Spleen (tissue), 11 donors: ENCODE results near the gene EPS8L3. TPM values are rescaled to one million over a fixed set of nuclear protein-coding genes. Genes with fewer than 3 reads are reported as not detected.

ENCODE experiments used
- DNase-seq: peaks from one replicate; pipeline ENCODE4 v3.0.0-alpha.2; 2020
- H3K27ac ChIP-seq, 8 donors: fragments of 200-600 bp; sonication (generic) in 7 of 8; 1 replicate in 4 of 8; 2 replicates in 4 of 8; pipeline versions ENCODE4 v1.5.0 to v1.8.0; 2016 to 2021; ENCODE audit warnings: inconsistent platforms in 4 of 8, mild to moderate bottlenecking in 4 of 8, moderate library complexity in 1 of 8
- H3K27me3 ChIP-seq, 7 donors: fragments of 200-600 bp; sonication (generic) in 6 of 7; replicated peaks in 1 of 7; 1 replicate in 4 of 7; 2 replicates in 3 of 7; pipeline versions ENCODE4 v1.5.0 to v1.8.0; 2016 to 2021; ENCODE audit warnings: inconsistent platforms in 3 of 7, mild to moderate bottlenecking in 1 of 7
- H3K36me3 ChIP-seq, 6 donors: fragments of 200-600 bp; sonication (generic) in 5 of 6; 1 replicate in 4 of 6; 2 replicates in 2 of 6; pipeline versions ENCODE4 v1.5.0 to v1.8.0; 2016 to 2021; ENCODE audit warnings: inconsistent platforms in 2 of 6
- H3K4me1 ChIP-seq, 6 donors: fragments of 200-600 bp; sonication (generic) in 5 of 6; 1 replicate in 3 of 6; 2 replicates in 3 of 6; pipeline versions ENCODE4 v1.5.0 to v1.8.0; 2016 to 2021; ENCODE audit warnings: inconsistent platforms in 3 of 6
- H3K4me3 ChIP-seq, 8 donors: fragments of 200-600 bp; sonication (generic) in 7 of 8; 1 replicate in 4 of 8; 2 replicates in 4 of 8; pipeline versions ENCODE4 v1.5.0 to v1.8.0; 2016 to 2021; ENCODE audit warnings: inconsistent platforms in 4 of 8, mild to moderate bottlenecking in 4 of 8, moderate library complexity in 2 of 8
- H3K9me3 ChIP-seq, 8 donors: fragments of 200-600 bp; sonication (generic) in 7 of 8; 1 replicate in 4 of 8; 2 replicates in 4 of 8; pipeline versions ENCODE4 v1.5.0 to v1.8.0; 2016 to 2021; ENCODE audit warnings: inconsistent platforms in 4 of 8
- POLR2A ChIP-seq, 3 donors: fragments of 450-650 bp; IDR thresholded peaks; one replicate each; pipeline ENCODE4 v1.5.1; 2017; ENCODE audit warnings: antibody characterized with exemption in 3 of 3, mild to moderate bottlenecking in 1 of 3
- POLR2AphosphoS5 ChIP-seq, 3 donors: sonication (generic); formaldehyde crosslinking; IDR thresholded peaks; one replicate each; pipeline ENCODE4 v1.5.1; 2017; ENCODE audit warnings: antibody characterized with exemption in 3 of 3
- WGBS, 5 donors: extraction: QIAGEN DNeasy Blood & Tissue Kit in 3 of 5; methylation state at CpG; one replicate each; pipeline versions ENCODE4 v1.1.5 to v1.1.7; 2013 to 2018; 5-methylcytosine and 5-hydroxymethylcytosine counted together
- intact Hi-C: fragments of 100-400 bp; cut with DNase I; formaldehyde crosslinking; loops from one replicate; pipeline ENCODE4 v1.15.0; 2023; ENCODE audit warnings: low total_unique reads
- polyA plus RNA-seq, 3 donors: library from polyadenylated mRNA; stranded (reverse); fragments of 200-250 nt; gene quantifications; one replicate each; pipeline ENCODE4 v1.2.1, GENCODE V29; 2013
- total RNA-seq, 7 donors: library from RNA; depleted of rRNA in 3 of 7; stranded (reverse); fragments of >200 nt in 3 of 7; fragmentation: NEBNext Ultra II Directional in 4 of 7; extraction: Animal tissue kit (Norgen Biotek cat#: 25700) in 4 of 7; gene quantifications; one replicate each; pipeline versions ENCODE4 v1.1.0 to v1.2.1, GENCODE V29; 2016 to 2021
- TF ChIP-seq, protein P1 (sequence below), 11 experiments: fragments of 200-600 bp in 7 of 11; fragments of 450-650 bp in 4 of 11; sonication (generic) in 4 of 11; IDR thresholded peaks in 8 of 11; conservative IDR thresholded peaks in 3 of 11; 1 replicate in 7 of 11; 2 replicates in 4 of 11; pipeline versions ENCODE4 v1.4.0 to v1.8.0; 2016 to 2021; ENCODE audit warnings: antibody characterized with exemption in 11 of 11, inconsistent platforms in 4 of 11, mild to moderate bottlenecking in 1 of 11
- donor health status: healthy with polysubstance abuse.
- donor health status: DM: no; HTN: no; CAD: no; lungs with moderate emphysema.
- donor health status: DM: no; HTN: no; CAD: no.
- donor health status: Bipolar disorder and iron deficiency.
- donor health status: healthy.
- donor health status: DM: no; HTN: no; CAD: no.
- donor health status: DM: yes; HTN: yes; CAD: no.

The EPS8L3 gene
- total and polyA plus RNA-seq, 10 donors: 1.2 TPM; not detected in 9

DNA sequence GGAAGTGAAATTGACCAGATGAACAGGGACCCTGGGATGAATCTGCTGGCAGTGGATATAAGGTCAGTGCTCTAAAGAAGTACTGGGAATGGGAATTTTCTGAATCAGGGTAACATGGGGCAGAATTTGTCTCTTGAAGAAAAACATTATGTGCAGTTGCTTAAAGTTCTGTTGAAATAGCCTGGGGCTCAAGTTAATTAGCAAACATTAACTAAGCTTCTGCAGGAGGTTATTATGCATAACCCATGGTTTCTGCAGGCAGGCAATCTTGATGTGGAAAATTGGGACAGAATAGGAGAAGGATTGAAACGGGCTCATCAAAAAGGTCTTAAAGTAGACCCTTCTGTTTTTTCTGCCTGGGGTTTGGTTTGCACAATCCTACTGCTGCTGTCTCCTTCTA lies 37.7 kb downstream of the EPS8L3 start:
- Histone ChIP-seq H3K4me3 (no peak overlapping the region), H3K27ac (no peak overlapping the region), H3K4me1 (no peaks in the 10 kb centered on the region), H3K9me3 (no peaks in the 10 kb centered on the region), H3K27me3 (no peaks in the 10 kb centered on the region), H3K36me3 (no peaks in the 10 kb centered on the region)
- 77 to 96% (median 79%) methylated on average over 1 of the region's 1 CpG for WGBS, 5 donors
- no peak for DNase-seq
- TF ChIP-seq, protein P1, sequence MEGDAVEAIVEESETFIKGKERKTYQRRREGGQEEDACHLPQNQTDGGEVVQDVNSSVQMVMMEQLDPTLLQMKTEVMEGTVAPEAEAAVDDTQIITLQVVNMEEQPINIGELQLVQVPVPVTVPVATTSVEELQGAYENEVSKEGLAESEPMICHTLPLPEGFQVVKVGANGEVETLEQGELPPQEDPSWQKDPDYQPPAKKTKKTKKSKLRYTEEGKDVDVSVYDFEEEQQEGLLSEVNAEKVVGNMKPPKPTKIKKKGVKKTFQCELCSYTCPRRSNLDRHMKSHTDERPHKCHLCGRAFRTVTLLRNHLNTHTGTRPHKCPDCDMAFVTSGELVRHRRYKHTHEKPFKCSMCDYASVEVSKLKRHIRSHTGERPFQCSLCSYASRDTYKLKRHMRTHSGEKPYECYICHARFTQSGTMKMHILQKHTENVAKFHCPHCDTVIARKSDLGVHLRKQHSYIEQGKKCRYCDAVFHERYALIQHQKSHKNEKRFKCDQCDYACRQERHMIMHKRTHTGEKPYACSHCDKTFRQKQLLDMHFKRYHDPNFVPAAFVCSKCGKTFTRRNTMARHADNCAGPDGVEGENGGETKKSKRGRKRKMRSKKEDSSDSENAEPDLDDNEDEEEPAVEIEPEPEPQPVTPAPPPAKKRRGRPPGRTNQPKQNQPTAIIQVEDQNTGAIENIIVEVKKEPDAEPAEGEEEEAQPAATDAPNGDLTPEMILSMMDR (IDR thresholded peaks at IDR 0.05 in 8 of 11, conservative IDR thresholded peaks at IDR 0.05 in 3 of 11): no peak
- no peak for TF ChIP-seq POLR2AphosphoS5 (IDR thresholded peaks at IDR 0.05)
- TF ChIP-seq POLR2A (IDR thresholded peaks at IDR 0.05): no peak
- intact Hi-C loops: no loop called here

DNA sequence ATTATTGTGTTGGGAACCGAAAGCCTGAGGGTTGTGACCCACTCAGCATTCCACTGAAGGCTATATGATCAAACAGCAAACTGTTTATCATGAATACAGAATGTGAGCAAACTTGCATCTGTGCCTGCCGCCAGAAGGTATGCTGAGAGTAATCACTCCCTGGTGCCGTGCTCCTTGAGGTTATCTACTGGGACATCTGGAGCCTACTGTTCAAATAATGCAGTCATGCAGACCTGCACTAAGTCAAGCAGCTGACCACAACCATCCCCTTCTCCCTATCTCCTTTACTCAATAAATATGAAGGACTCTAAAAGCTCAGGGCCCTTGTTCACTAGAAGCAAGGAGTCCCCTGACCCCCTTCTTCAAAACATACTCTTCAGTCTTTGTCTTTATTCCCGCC lies 38.2 kb downstream of the EPS8L3 start:
- Histone ChIP-seq H3K4me3 (no peak overlapping the region), H3K27ac (no peak overlapping the region), H3K9me3 (no peaks in the 10 kb centered on the region), H3K36me3 (no peaks in the 10 kb centered on the region), H3K4me1 (no peaks in the 10 kb centered on the region), H3K27me3 (no peaks in the 10 kb centered on the region)
- TF ChIP-seq POLR2AphosphoS5 (IDR thresholded peaks at IDR 0.05): no peak
- TF ChIP-seq, protein P1 (IDR thresholded peaks at IDR 0.05 in 8 of 11, conservative IDR thresholded peaks at IDR 0.05 in 3 of 11): no peak
- no peak for TF ChIP-seq POLR2A (IDR thresholded peaks at IDR 0.05)
- 81 to 95% (median 90%) methylated on average over 4 of the region's 4 CpGs for WGBS, 5 donors
- intact Hi-C loops: no loop called here
- no peak for DNase-seq

DNA sequence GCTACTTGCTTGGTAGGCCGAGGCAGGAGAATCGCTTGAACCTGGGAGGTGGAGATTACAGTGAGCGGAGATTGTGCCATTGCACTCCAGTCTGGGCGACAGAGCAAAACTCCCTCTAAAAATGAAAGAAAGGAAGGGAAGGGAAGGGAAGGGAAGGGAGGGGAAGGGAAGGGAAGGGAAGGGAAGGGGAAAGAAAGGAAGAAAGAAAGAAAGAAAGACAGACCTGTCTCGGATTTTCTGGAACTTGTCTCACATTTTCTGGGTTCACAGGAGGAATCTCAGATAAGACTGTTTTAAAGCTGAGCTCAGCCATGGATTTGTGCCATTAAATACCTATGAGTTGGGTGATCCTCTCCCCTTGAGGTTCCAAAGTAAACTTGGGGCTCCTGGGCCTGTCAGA lies 38.8 kb downstream of the EPS8L3 start:
- DNase-seq: no peak
- intact Hi-C loops: no loop called here
- no peaks in the 10 kb centered on the region for H3K9me3 ChIP-seq
- no peaks in the 10 kb centered on the region for H3K4me1 ChIP-seq
- no peaks in the 10 kb centered on the region for H3K27me3 ChIP-seq
- whole genome bisulfite sequencing, 5 donors: 73 to 95% (median 85%) methylated on average over 5 of the region's 5 CpGs
- H3K27ac ChIP-seq: no peak overlapping the region
- H3K36me3 ChIP-seq: no peaks in the 10 kb centered on the region
- no peak overlapping the region for H3K4me3 ChIP-seq
- TF ChIP-seq, protein P1 (IDR thresholded peaks at IDR 0.05 in 8 of 11, conservative IDR thresholded peaks at IDR 0.05 in 3 of 11): no peak
- no peak for TF ChIP-seq POLR2AphosphoS5 (IDR thresholded peaks at IDR 0.05)
- no peak for TF ChIP-seq POLR2A (IDR thresholded peaks at IDR 0.05)

DNA sequence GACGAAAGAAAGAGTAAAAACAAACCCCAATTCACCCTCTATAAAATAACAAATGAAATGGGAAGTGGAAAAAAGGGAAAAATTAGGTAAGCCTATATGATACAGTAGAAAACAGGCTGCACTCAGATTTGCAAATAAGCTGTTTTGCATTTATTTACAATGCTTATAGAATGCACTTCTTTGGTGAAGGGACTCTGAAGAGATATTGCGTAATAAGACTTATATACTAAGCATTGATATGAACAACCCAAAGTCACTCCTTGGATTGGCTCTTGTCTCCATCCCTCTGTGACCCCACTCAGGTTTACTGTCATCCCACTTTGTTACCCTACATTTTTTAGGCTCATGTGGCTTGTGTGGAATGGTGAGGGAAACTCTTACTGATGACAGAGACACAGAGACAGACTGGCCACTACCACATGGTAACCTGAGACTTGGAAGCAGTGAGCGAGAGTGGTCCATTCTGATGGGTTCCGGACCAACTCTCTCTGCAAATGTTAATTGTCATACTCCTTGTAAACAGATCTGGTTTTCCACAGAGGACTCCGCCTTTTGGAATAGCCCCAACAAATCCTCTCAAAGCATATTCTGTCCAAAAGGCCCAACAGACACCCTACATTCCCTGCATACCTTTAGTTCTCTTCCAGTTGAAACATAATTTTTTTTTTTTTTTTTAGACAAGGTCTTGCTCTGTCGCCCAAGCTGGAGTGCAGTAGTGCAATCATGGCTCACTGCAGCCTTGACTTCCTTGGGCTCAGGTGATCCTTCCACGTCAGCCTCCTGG lies 40.6 kb downstream of the EPS8L3 start:
- no peaks in the 10 kb centered on the region for H3K36me3 ChIP-seq
- DNase-seq: no peak
- no peak overlapping the region for H3K4me3 ChIP-seq
- no peaks in the 10 kb centered on the region for H3K27me3 ChIP-seq
- 85 to 93% (median 87%) methylated on average over 7 of the region's 7 CpGs for WGBS, 5 donors
- intact Hi-C loops: no loop called here
- no peaks in the 10 kb centered on the region for H3K9me3 ChIP-seq
- no peak overlapping the region for H3K27ac ChIP-seq
- no peak for TF ChIP-seq POLR2A (IDR thresholded peaks at IDR 0.05)
- TF ChIP-seq, protein P1 (IDR thresholded peaks at IDR 0.05 in 8 of 11, conservative IDR thresholded peaks at IDR 0.05 in 3 of 11): no peak
- H3K4me1 ChIP-seq: no peaks in the 10 kb centered on the region
